Hair follicular keratinocyte (primary cell): ENCODE data around the gene PPIL6. TPM values are rescaled to one million over a fixed set of nuclear protein-coding genes. Genes with fewer than 3 reads are reported as not detected.

Source experiments
- total RNA-seq: library from RNA; depleted of rRNA; stranded (reverse); fragments of >200 nt; gene quantifications from 2 replicates; pipeline ENCODE4 v1.2.3, GENCODE V29; 2015

Gene PPIL6
- 2.5 and 3.4 TPM in 2 replicates for total RNA-seq

DNA sequence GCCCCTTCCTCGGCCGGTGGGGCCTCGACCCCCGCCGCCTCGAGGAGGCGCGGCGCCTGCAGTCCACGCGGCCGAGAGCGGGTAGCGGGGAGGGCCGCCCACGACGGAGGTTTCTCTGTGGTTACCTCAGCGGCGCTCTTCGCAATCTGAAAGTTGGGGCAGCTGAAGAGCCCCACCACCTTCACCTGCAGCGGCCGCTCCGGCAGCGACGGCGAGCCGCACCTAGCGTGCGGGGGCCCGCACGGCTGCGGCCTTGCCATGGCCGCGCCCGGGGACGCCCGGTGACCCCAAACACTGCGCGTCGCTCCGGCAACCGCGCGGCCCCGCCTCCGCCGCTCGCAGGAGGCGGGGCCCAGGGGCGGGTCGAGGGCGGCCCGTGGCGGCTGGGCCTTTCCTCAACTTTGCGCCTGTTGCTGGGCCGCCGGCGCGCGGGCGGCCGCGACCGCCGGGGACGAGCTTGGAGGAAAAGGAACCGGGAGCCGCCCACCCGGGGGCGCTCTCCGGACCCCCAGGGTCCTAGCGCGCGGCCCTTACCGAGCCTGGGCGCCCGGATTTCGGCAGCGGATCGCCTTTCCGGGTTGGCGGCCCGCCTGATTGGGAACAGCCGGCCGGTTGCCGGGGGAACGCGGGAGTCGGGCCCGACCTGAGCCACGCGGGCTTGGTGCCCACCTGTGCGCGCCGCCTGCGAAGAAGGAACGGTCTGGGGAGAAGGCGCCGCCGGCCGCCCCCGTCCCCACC is at the start of gene PPIL6, which contains the start of gene SMPD2:
PPIL6 (minus strand) TSS at position 298 of the 738 bp plus-strand sequence; CDS start at position 260, 38 bp downstream.
SMPD2 (plus strand) TSS at position 394 of the 738 bp plus-strand sequence. CDS start 398 bp downstream, outside the sequence.

DNA sequence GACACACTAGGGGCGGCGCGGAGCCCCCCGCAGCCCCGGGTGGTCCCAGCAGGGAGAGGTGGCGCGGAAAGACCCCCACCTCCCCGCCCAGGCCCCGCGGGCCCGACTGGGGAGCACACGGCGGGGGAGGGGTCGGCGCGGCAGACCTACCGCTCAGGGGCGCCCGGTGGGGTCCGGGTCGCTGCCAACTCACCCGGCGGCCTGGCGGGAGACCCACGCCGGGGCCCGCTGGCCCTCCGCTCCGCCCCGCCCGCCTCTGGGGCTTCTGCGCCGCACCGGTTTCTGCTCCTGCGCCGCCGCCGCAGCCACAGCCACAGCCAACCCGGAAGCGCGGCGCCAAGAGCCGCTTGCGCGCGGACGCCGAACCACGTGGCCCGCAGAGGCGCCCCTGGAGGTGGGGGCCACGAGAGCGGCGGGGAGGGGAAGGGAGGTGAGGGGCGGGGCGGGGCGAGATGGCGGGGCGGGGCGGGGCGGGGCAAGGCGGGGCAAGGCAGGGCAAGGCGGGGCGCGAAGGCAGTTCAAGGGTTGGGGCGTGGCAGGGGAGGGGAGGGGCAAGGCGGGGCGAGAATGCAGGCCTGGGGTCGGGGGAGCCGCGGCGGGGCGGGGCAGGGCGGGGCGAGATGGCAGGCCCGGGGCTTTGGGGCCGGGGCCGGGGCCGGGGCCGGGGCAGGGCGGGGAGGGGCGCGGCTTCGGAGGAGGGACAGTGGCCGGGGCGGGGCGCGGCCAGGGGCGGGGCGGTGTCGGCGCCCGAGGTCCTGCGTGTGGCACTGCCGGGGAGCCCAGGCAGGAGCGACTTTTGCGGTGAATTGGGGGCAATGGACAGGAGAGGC is 42.7 kb upstream of the PPIL6 start, which contains the start of gene ZBTB24:
ZBTB24 (minus strand) TSS at position 315 of the 830 bp plus-strand sequence. CDS start 1,193 bp downstream, outside the sequence.

DNA sequence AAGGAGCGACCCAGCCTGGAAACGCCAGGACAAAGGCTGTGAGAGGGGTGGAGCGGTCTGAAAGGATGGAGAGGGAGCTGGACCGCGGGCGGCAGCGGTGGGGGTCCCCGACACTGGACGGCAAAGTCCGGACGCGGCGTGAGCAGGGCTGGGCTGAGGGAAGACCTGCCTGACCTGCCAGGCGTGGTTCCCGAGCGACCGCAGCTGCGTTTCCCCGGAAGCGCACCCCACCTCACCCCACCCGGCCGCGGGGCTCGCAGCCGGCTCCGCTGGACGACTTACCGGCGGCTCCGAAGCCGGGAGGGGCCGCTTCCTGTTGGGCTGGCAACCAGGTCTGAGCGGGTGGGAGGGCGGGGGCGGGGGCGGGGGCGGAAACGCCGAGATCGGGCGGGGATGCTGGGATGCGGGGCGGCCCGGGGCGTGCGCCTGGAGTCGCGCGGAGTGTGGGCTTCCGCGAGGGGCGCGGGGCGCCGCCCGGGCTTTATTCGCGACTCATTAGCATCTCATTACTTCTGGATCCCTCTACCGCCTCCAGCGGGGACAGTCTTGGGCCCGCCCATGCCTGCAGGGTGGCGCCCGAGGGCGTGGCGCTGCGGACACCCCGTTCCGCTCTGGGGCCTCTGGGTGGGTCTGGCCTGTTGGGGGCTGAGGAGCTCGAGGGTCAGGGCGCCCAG is 15.1 kb upstream of the PPIL6 start, which contains the start of gene MICAL1:
MICAL1 (minus strand) TSS at position 336 of the 674 bp plus-strand sequence. CDS start 1,576 bp downstream, outside the sequence.

DNA sequence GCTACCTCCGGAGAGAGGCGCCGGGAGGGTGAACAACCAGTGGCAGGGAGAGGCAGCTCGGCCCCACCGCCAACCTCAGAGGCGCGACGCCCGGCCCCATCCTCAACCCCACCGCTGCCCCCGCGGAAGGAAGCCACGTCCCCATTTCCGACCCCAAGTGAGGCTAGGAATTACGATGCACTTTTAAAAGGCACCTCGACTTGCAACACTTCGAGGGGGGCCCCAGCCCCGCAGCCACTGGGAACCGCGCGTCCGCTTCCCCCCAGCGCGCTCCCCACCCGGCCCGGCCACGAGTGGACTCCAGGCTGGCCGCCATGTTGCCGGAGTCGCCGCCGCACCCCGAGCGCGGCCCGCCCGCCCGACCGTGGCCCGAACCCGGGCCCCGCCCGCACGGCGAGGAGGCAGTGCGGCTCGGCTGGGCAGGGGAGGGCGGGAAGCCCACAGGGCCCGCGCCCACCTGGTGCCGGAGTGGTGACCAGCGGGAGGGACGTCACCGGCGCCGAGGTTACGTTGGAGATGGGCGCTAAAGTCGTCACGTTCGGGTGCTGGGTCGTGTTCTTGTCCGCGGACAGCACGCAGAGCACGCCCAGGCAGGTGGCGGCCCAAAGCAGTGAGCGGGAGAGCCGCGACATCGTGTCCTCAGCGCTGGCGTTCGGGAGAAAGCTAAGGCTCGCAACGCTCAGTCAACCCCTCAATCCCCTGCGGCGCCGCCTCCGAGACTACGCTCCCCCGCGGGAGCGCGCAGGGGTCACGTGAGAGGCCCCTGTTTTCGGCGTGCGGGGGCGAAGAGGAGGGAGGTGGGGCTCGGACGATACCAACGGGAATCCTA is 58.5 kb downstream of the PPIL6 start, which contains the start of gene CD164:
CD164 (minus strand) TSS at position 721 of the 829 bp plus-strand sequence; CDS start at position 632, 89 bp downstream.

Other genes starting within 250 kb of the PPIL6 start
- 68.8 and 89.6 TPM in 2 replicates for gene CD164, start 58.2 kb downstream of the PPIL6 start, total RNA-seq
- gene SMPD2, start 96 bp upstream of the PPIL6 start, total RNA-seq: 16.1 and 20.7 TPM in 2 replicates
- 22.4 and 43.3 TPM in 2 replicates for gene MICAL1, start 15.1 kb upstream of the PPIL6 start, total RNA-seq
- 4.1 and 6.4 TPM in 2 replicates for gene ZBTB24, start 42.6 kb upstream of the PPIL6 start, total RNA-seq